WTC11 (cell line): ENCODE data around the gene ASL.

Experiments used
- ESRRA ChIP-seq: sonication (generic); formaldehyde crosslinking; IDR thresholded peaks from 2 replicates; pipeline ENCODE4 v1.8.1; 2022; ENCODE audit warnings: mild to moderate bottlenecking, missing genetic modification reagents, borderline replicate concordance
- NR1H2 ChIP-seq: sonication (generic); formaldehyde crosslinking; IDR thresholded peaks from 2 replicates; pipeline ENCODE4 v1.9.0; 2021; ENCODE audit warnings: mild to moderate bottlenecking, moderate library complexity, missing genetic modification reagents
- SP1 ChIP-seq: sonication (generic); formaldehyde crosslinking; conservative IDR thresholded peaks from 2 replicates; pipeline ENCODE4 v1.8.1; 2022; ENCODE audit warnings: missing genetic modification reagents

- no peak for TF ChIP-seq NR1H2 (CRISPR knock-in tag)
- no peak for TF ChIP-seq SP1 (CRISPR knock-in tag)
- no peak for TF ChIP-seq ESRRA (CRISPR knock-in tag)
Measured at GRCh38 chr7:66055321-66055956, 20.2 kb upstream of the ASL start.
